Activated naive CD4-positive, alpha-beta T cell treated with anti-CD3 and anti-CD28 coated beads, Interleukin-2, amount 50 U/mL, for 16 hours (primary cell): ENCODE measurements around the gene ENTPD7.
"Not testable (repeated sequence)": the region's sequence is repeated elsewhere in the genome, so short reads cannot be mapped to it uniquely, and the experiment has no call there.

Source experiments
- DNase-seq: peaks from one replicate; pipeline ENCODE4 v3.0.0-alpha.2; 2020

The ENTPD7 gene

DNA sequence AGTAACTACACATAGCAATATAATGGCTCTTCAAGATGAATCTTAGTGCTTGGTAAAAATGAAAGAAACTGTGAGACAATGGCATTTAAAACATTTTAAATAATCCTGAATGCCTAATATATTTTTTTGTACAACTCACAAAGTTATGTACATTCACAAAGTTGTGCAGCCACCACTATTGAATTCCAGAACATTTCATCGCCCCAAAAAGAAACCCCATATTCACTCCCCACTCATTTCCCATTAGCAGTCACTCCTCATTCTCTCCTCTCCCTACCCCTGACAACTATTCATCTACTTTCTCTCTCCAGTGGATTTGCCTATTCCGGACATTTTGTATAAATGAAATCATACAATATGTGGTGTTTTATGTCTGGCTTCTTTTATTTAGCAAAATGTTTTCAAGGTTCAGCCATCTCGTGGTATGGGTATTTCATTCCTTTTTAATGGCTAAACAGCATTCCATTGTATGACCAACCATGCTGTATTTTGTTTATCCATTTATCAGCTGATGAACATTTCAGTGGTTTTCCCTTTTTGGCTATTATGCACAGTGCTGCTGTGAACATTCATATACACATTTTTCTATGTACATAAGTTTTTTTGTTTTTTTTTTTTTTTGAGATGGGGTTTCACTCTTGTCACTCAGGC, 34.7 kb downstream of the ENTPD7 start:
- no peak for DNase-seq

DNA sequence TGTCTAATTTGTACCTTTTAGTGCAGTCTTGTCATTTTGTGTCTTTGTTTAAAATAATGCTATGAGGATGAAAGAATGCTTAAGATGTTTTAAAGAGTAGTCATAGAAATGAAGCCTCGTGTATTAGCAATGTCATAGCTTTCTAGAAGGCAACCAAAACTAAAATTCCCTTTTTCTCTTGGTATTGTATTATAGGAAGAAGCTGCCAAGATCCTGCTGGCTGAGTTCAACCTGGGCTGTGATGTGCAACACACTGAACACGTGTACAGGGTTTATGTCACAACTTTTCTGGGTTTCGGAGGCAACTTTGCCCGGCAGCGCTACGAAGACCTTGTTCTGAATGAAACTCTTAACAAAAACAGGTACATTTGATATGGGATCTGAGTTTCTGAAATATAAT, 36.5 kb downstream of the ENTPD7 start:
- DNase-seq, result no peak

DNA sequence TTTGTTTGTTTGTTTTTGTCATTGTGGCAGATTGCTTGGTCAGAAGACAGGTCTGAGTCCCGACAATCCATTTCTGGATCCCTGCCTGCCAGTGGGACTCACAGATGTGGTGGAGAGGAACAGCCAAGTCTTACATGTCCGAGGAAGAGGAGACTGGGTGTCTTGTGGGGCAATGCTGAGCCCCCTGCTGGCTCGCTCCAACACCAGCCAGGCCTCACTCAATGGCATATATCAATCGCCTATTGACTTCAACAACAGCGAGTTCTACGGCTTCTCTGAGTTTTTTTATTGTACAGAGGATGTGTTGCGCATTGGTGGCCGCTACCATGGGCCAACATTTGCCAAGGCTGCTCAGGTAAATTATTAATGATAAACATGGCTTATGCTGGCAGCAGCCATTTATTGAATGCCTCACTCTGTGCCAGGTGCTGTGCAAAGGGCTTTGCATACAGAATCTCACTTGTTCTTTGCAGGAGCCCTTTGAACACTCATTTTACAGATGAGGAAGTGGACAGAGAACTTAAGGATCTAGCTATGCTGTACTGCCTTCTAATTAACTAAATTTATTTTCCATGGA, 39.3 kb downstream of the ENTPD7 start:
- DNase-seq, result no peak

DNA sequence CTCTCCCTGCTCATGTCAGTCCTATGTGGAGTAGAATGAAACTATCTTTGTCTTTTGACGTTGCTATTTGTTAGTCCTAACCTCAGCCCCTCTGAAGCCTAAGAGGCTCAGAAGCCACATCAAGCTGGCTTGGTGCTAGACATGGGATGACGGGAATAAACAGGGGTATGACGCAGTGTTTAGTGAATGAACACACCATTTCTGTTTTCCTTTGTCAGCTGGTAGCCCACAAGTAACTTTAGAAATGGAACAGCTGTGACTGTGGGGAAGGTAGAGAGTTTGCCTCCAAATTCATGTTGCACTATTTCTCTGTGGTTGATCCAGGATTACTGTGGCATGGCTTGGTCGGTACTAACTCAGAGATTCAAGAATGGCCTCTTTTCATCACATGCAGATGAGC, 41.3 kb downstream of the ENTPD7 start:
- no peak for DNase-seq

DNA sequence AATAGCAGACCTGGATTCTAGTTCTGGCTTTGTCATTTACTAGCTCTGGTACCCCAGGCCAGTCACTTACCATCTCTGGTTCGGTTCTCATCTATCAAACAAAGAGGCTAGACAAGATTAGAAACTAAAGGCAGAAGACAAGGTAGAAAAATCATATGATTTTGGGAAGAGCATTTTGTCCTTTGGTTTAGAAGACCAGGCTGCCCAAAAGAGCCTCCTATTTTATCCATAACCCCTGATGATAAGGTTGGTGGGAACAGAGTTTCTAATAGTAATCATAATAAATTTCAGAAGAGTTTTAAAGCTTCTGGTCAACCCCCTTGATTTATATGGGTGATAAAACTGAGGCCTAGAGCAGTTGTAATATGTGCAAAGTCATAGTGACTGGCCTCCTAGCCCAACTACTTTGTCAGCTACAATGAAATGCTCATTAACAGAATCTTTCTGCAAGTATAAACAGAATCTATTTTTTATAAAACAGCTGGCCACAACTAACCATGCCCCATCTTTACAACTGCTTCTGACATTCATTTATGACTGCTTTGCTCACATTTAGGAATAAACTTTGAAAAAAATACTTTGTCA, 49.2 kb downstream of the ENTPD7 start:
- DNase-seq, result no peak

DNA sequence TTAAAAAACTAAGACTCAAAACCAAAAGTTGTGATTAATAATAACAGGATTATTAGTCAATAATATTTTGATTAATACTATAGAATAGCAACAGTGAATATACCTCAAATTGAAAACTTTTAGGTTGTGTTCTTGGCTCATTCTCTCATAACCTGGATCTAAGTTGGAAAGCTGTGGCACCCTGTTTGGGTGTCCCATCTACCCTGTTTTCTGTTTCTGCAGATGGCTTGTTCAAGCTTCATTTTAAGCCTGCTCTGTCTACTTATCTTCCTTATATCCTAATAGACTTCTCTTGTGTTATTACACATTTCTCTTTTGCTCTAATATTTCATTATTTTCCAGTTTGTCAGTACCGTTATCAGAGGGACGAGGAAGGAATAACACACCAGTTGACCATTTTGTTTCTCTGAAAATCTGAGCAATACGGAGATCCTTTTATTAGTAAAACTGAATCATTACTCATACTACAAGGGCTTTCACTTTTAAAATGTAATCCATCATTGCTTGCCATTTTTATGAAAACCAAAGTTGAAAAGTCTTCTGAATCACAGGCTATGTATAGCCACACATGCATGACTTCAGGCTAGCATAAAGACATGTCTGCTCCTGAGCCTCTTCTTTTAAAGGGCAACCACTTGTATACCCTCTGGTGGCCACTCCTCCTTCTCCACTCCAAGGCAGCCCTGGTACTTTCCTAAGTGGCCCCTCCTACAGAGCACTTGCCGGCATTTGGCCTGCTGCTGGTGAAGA, 50.3 kb downstream of the ENTPD7 start:
- no peak for DNase-seq

DNA sequence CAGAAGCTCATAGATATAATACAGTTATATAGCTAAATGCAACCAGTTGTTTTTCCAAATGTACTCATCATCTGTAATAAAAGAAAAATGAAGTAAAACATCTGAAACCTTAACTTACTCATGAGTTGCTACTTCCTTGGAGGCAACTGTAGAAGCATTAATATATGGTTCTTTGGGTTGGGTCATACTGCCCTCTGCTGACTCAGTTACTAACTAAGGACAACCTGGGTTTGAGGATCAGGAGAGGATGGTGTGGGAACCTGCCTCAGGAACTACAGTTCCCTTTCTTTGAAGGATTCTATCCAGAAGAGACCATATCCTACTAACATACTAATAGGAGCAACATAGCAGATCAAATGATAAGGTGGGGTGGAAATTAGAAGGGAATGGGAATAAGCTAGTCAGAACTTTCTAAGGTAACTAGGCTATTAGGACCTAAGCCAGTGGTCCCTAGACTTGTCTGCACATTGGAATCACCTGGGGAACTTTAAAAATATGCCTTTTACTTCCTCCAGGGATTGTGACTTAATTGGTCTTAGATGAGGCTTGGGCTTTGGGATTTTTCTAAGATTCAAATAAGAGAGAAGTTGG, 51.9 kb downstream of the ENTPD7 start:
- peak; percentile 21 for DNase-seq

DNA sequence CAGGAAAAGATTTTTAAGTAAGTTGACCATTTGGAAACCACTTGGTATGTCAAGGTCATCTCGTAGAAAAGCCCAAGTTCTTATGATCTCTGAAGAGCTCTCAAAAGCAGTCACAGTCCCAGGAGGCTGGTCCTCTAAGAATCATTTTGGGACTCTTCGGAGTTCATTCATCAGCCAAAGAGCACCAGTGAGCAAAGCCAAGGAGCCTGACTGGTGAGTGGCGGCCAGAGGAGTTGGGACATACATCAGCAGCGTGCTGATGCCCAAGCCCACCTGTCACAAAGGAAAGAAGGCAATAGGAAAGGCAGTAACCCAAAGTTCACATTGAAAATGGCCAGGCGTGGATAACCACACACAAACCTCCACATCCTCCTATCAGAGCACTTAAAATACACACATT, 55.1 kb downstream of the ENTPD7 start:
- no peak for DNase-seq

DNA sequence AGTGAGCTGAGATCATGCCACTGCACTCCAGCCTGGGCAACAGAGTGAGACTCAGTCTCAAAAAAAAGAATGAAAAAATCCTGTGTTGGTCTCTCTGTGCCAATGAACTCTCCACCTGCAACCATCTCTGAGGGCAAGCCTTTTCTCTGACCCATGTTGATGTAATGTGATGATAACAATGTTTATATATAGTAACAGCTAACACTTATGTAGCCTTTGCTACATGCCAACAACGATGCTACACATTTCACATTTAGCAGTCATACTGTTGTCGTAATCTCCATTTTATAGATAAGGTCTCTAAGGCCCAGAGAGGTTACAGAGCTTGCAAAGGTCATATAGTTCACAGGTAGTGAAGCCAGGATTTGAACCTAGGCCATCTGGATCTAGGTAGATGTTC, 61.1 kb downstream of the ENTPD7 start:
- no peak for DNase-seq

DNA sequence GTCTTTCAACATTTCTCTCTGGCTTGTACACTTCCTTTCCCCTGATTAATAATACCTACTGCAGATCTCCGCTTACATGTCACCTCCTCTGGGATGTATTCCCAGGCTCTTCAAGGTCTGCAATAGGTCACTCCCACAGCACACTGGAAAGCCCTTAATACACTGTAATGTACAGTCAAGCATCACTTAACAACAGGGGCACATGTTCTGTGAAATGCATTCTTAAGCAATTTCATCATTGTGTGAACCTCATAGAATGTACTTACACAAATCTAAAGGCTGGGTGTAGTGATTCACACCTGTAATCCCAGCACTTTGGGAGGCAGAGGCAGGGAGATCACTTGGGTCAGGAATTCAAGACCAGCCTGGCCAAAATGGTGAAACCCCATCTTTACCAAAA, 70.7 kb downstream of the ENTPD7 start:
- DNase-seq, result no peak

DNA sequence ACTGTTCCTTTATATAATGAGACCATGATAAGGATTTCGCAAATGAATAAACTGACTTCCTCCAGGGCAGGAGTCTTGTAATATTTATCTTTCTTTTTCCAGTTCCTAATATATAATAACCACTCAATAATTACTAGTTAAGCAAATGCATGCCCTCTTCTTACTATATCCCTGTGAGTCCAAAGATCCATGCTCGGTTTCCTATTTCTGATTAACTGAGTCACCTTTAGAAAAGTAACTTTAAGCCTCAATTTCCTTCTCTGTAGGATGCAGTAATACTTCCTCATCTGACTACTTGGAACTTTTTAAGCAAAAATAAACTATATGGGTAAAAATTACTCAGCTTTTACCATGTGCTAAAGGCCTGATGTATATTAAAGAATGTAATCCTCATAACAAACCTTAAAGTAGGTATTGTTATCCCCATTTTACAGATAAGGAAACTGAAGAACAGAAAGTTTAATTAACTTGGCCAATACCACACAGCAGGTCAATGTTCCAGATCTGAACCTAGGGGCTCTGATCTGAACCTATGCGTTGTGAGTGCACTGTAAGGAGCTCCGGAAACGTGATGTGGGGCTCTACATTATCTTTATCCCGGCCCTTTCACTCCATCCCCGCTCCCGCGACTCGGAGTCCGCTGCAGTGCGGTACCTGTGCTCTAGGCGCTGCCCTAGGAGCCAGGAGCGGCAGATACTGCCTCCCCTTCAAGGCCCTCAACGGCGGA, 72.2 kb downstream of the ENTPD7 start:
- DNase-seq, result no peak

DNA sequence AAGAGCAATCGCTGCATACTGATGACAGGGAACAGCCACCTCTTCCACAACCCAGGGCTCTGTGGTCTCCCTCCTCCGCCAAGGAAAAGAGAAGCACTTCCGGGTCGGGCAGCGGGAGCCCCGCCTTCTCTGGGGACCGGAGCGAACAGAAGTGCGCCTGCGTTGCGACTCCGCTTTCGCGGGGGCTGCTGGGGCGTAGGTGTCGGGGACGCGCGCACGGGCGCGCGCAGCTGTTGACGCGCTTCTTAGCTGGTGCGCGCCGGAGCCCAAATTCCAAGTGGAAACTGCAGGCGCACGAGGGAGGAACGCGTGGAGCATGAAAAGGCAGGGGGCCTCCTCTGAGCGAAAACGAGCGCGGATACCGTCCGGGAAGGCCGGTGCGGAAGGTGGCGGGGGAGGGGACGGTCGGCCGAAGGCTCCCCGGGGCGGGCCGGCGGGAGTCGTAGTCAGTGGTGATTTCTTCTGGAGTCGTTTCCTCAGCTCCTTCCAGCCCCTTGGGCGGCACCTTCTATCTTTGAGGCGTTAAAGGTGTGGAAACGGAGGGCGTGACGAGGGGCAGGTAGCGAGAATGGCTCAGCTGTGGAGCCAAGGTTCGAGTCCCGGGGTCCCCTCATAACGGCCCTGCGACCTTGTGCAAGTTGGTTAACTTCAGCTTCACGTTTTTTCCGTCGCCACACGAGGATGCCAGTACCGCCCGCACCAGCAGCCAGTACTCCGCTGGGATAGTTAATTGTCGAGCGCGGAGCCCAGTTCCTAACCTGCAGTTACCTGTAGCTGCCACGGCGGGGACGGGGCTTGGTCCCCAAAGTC, 72.9 kb downstream of the ENTPD7 start, which contains the start of the genes COX15 and CUTC:
TSS of gene COX15 (minus strand) at position 95 of the 810 bp plus-strand sequence. CDS start at position 17, 78 bp downstream.
TSS of gene CUTC (plus strand) at position 202 of the 810 bp plus-strand sequence. CDS start at position 317, 115 bp downstream.
- peak; percentile 94 for DNase-seq

DNA sequence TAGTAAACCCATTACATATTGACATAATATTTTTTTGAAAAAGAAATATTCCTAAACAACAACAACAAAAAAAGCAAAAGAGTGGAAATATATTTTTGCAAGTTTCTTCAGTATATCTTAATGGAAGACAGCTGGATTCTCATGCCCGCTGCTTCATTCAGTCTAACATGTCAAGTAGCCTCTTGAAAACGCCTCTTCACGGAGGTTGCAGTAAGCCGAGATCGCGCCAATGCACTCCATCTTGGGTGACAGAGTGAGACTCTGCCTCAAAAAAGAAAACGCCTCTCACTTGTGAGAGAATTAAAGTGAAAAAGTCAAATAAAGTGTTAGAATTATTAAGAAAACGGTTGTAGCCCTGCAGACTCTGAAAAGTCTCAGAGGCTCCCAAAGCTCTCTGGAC, 74.1 kb downstream of the ENTPD7 start:
- DNase-seq, result no peak

DNA sequence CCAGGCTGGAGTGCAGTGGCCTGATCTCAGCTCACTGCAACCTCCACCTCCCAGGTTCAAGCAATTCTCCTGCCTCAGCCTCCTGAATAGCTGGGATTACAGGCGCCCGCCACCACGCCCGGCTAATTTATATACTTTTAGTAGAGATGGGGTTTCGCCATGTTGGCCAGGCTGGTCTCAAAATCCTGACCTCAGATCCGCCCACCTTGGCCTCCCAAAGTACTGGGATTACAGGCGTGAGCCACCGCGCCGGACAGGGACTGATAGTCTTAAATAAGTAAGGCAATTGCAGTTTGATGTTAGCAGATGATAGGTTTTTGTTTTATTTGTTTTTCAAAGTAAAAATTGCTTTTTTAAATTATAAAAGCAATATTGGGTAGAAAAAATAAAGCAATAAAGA, 74.8 kb downstream of the ENTPD7 start:
- not testable (repeated sequence) for DNase-seq

DNA sequence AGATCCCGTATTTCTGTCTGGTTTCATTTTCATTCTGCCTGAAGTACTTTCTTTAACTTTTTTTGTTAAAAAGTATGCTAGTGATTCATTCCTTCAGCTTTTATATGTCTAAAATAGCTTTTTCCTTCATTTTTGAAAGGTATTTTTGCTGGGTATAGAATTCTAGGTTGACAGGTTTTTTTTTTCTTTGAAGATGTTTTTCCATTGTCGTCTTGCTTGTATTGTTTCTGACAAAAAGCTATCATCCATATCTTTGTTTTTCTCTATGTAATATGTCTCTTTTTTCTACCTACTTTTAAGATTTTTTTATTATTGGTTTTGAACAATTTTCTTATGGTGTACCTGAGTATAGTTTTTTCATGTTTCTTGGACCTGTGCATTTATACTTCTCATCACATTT, 81.0 kb downstream of the ENTPD7 start:
- no peak for DNase-seq

DNA sequence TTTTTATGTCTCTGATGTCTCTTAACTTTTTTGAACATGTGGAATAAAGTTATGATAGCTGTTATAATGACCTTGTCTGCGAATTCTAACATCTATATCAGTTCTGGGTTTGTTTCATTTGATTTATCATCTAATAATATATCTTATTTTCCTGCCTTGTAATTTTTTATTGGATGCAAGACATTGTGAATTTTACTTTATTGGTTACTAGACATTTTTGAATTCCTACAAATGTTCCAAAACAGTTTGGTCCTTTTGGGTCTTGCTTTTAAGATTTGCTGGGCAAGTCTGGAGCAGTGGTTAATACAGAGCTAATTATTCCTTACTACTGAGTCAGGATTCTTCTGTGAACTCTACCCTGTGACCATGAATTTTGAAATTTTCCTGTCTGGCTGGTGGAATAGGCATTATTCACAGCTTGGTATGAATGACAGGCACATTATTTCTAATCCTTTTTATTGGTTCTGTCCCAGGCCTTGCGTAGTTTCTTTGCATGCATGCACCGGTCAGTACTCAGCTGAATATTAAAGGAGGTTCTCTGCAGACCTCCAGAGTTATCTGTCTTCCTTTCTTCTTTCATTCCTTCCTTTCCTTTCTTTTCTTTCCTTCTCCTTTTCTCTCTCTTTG, 81.7 kb downstream of the ENTPD7 start:
- no peak for DNase-seq

DNA sequence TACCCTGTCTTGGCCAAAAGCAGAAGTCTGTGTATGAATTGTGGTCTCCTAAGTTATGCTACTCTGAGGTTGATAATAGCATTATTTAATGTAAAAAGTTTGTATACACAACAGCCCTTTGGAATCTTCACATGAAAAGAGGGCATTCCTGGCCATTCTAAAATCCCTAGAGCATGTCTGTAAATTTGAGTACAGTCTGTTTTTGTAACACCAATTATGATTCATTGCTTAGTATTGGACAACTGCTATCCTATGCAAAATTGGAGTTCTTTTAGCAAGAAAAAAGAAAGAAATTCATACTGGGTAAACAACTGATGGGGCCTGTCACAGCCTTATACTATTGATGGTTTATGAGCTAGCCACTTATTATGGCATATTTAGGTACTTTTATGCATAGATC, 82.9 kb downstream of the ENTPD7 start:
- no peak for DNase-seq

DNA sequence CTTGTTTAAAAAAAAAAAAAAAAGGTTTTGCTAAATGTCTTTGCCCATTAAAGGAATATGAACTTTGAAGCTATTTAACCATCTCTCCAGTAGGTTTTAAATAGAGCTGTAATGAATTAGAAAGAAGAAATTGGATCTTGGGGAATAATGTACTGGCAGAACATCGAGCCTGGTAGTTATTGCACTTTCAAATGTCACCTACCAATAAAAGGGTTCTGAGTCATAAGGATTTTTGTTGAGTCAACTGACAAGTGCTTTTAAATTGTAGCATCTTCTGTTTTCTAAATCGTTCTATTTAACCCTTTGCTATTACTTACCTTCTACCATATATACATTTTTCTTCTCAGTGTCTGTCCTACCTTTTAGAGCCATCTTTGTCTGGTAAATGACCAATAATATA, 83.4 kb downstream of the ENTPD7 start:
- no peak for DNase-seq

DNA sequence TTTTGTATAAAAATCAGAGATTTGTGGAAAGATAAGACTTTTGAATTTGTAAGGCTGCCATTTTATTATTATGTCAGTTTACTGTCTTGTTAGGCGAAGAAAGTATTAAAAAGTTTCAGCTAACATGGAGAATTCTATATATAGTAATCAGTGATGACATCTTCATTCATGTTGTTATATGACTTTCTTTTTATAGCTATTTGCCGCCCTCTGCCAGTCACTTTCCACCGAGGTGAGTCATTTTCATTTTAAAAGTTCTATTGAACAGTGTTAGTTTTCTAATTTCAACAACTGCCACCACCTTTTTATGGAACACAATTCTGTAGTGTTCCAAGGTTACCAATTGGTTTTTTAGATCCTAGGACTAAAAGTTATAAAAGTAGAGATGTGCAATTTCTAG, 84.5 kb downstream of the ENTPD7 start:
- DNase-seq, result no peak

DNA sequence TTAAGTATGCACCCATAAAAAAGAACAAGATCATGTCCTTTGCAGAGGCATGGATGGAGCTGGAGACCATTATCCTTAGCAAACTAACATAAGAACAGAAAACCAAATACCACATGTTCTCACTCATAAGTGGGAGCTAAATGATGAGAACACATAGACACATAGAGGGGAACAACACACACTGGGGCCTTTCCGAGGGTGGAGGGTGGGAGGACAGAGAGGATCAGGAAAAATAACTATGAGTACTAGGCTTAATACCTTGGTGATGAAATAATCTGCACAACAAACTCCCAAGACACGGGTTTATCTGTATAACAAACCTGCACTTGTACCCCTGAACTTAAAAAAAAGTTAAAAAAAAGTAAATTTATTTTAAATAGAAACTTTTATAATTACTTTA, 86.9 kb downstream of the ENTPD7 start:
- DNase-seq, result not testable (repeated sequence)

DNA sequence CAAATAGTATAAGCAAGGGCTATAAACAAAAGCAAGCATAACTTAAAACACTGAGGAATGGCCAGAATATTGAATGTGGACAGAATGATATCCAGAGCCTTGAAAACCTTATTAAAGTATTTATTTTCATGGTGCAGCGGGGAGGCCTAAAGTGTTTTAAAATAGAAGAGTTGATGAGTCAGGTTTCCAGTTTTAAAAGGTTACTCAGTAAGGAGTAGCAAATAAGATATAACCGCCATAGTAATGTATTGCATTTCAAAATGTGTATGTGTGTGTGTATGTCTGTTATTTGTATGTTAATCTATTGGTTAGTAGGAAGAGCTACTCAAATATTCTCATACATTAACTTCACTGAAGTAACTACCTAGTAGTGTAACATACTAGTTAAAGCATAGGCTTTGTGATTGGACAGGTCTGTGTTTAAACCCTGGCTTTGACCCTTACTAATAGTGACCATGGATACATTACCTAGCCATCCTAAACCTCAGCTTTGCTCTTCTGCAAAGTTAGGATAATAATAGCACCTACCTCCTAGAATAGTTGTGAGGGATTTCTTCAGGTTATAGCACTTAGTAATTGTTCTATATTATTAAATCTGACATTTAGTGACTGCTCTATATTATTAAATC, 89.6 kb downstream of the ENTPD7 start:
- no peak for DNase-seq
